ENCODE data around the gene CPHXL2.
A peak's percentile ranks its signal among the peaks of the same experiment; 100 is the strongest.

Gene CPHXL2

GRCh38 chr16:75676909-75677308, at the start of gene CPHXL2:
CPHXL2 (minus strand) TSS chr16:75677009; CDS start chr16:75676999, 10 bp downstream.
- no peak for DNase-seq (ENCODE audit: low read depth in 2 of 2)

- no peak for DNase-seq (ENCODE audit: low read depth in 2 of 2)
Observed at GRCh38 chr16:75726390-75726789, 49.6 kb upstream of the CPHXL2 start, which contains the start of gene CPHXL. CPHXL (minus strand) TSS chr16:75726490; CDS start chr16:75726442, 48 bp downstream.

- DNase-seq (ENCODE audit: low read depth in 2 of 2): no peak
Observed at GRCh38 chr16:75718452-75718851, 41.6 kb upstream of the CPHXL2 start.

- no peak for DNase-seq (ENCODE audit: low read depth in 2 of 2)
Observed at GRCh38 chr16:75714661-75715060, 37.9 kb upstream of the CPHXL2 start.

- DNase-seq (ENCODE audit: low read depth in 2 of 2): no peak
Observed at GRCh38 chr16:75710344-75710743, 33.5 kb upstream of the CPHXL2 start.

DNA sequence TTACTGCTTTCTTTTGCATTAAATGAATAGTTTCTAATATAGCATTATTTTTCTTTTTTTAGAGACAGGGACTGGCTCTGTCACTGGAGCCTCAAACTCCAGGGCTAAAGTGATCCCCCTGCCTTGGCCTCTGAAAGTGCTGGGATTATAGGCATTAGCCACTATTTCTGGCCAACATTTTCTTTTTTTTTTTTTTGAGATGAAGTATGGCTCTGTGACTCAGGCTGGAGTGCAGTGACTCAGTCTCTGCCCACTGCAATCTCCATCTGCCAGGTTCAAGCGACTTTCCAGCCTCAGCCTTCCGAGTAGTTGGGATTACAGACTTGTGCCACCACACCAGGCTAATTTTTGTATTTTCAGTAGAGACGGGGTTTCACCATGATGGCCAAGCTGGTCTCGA, 26.5 kb upstream of the CPHXL2 start:
- no peak for DNase-seq (ENCODE audit: low read depth in 2 of 2)

- no peak for DNase-seq (ENCODE audit: low read depth in 2 of 2)
Observed at GRCh38 chr16:75702242-75702641, 25.4 kb upstream of the CPHXL2 start.

GRCh38 chr16:75701361-75701760, 24.6 kb upstream of the CPHXL2 start, which contains the start of gene DUXB:
DUXB (minus strand) TSS chr16:75701461; CDS start chr16:75701418, 43 bp downstream.
- DNase-seq (ENCODE audit: low read depth in 2 of 2): no peak

DNA sequence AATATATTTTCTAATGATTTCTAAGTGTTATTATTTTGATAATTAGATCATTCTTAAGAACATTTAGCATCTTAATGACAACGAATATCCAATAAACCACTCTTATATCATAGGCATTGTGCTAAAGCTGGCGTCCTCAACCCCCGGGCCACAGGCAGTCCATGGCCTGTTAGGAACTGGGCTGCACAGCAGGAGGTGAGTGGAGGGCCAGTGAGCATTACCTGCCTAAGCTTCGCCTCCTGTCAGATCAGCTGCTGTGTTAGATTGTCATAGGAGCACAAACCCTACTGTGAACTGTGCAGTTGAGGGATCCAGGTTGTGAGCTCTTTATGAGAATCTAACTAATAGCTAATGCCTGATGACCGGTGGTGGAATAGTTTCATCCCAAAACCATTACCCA, 20.8 kb upstream of the CPHXL2 start:
- DNase-seq (ENCODE audit: low read depth in 2 of 2): no peak

DNA sequence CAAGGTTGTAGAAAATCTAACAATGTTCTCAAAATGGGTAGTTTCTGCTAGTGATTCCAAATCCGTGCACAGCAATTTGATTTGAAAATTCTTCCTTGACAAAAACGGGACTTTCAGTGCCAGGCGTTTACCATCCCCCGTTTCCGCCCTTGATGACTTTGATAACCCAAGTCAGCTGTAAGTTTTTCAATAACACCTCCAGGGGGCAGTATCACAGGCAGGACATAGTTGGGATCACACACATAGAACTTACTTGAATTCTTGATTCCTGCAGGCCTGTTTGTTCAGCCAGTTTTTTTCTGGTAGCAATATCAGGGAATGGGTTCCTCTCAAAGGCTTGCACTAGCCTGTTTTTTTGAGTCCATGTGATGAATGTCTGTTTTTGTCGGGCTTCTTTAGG, 18.9 kb upstream of the CPHXL2 start:
- DNase-seq (ENCODE audit: low read depth in 2 of 2): no peak

DNA sequence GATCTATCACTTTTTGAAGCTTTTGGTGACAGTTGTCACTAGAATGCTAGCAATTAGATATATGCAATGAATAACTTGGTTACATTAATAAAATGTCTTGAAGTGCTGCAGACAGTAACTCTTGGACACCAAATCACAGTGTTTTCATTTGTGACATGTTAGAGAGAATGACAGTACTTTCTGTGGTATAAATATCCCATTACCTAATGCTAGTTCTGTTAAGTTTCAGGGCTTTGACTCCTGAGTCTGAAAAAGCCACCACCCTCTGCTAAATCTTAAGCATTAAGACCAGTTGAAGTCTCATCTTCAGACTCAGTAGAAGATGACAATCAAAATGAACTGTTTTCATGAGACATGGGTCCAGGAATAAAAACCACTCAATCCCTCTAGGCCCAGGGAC, 10.6 kb upstream of the CPHXL2 start:
- DNase-seq (ENCODE audit: low read depth in 2 of 2): no peak

GRCh38 chr16:75682308-75682707, 5.5 kb upstream of the CPHXL2 start:
- no peak for DNase-seq (ENCODE audit: low read depth in 2 of 2)

DNA sequence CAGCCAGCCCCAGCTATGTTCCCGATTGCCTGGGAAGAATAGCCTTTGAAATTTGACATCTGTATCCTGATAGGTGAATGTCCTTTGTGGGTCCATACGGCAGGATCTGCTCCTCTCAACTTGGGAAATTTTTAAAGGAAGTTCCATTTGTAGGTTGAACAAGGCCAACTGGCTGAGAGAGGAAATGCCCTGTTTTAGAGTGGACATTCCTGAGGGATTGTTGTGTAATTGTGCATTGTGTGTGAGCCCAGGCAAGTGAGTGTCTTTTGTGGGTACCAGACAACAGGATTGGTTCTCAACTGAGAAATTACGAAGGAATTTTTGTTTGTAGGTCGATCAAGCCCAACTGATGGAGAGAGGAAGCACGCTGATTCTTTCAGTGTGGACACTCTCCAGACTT, 2.6 kb upstream of the CPHXL2 start:
- no peak for DNase-seq (ENCODE audit: low read depth in 2 of 2)

GRCh38 chr16:75667503-75667902, 9.3 kb downstream of the CPHXL2 start:
- DNase-seq (ENCODE audit: low read depth in 2 of 2): no peak

DNA sequence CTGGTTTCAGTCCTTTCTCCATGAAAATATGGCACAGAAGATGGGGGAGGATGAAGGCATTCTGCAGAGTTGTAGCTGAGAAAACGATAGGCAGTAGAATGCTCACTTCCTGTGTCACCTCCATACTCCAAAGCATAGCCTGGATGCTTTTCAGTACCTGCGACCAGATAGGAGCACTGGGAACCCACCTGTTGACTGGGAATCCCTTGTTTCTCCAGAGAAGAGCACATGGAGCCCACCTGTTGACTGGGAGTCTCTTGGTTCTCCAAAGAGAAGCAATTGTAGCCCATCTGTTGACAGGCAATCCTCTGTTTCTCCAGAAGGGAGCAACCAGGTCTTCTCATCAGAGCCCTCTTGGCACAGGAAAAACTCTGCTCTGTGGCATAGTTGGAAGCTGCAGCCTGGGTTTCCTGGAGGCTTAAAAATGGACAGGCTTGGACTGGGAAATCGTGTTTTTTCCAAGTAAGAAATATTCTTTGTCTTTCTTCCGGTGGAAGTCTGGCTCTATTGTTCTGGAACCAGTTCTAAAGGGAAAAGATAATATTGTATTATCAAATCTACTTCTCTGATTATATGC, 16.0 kb downstream of the CPHXL2 start:
- no peak for DNase-seq (ENCODE audit: low read depth in 2 of 2)

- DNase-seq (ENCODE audit: low read depth in 2 of 2): no peak
Observed at GRCh38 chr16:75660321-75660720, 16.5 kb downstream of the CPHXL2 start.

DNA sequence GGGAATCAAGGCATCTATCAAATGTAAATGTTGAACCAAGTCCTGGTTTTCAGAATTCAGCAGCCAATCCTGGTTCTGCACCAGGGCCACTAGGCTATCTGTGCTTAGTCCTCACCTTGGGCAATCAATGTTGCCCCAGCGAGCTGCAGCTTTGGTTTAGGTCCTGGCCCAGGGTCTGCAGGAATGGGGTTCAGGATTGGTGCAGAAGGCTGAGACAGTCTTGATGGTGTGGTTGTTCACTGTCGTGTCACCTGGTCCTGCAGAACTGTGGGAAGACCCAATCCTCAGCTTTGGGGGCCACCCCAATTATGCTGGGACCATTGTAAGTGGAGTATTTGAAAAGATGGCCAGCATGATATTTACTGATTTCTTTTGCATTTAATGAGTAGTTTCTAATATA, 18.6 kb downstream of the CPHXL2 start:
- DNase-seq (ENCODE audit: low read depth in 2 of 2): no peak

DNA sequence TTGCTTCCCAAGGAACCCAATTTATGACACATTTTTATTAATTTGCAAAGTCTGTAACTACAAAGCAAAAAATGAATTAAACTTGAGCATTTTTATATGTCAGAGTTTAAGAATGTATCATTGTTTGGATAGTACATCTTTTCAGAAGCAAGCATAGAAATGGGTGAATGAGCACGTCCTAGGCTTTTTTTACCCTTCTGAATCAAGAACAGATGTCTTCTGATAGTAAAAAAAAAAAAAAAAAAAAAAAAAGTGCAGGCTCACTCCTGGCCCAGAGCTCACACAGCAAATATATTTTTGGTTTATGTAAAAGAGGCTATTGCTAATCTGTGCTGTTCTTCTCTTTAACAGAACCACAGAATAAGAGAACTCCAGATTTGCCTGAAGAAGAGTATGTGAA, 22.9 kb downstream of the CPHXL2 start:
- no peak for DNase-seq (ENCODE audit: low read depth in 2 of 2)

GRCh38 chr16:75648265-75649076, 28.3 kb downstream of the CPHXL2 start:
- peak; percentile 48 to 79 for DNase-seq (ENCODE audit: low read depth in 2 of 2)

DNA sequence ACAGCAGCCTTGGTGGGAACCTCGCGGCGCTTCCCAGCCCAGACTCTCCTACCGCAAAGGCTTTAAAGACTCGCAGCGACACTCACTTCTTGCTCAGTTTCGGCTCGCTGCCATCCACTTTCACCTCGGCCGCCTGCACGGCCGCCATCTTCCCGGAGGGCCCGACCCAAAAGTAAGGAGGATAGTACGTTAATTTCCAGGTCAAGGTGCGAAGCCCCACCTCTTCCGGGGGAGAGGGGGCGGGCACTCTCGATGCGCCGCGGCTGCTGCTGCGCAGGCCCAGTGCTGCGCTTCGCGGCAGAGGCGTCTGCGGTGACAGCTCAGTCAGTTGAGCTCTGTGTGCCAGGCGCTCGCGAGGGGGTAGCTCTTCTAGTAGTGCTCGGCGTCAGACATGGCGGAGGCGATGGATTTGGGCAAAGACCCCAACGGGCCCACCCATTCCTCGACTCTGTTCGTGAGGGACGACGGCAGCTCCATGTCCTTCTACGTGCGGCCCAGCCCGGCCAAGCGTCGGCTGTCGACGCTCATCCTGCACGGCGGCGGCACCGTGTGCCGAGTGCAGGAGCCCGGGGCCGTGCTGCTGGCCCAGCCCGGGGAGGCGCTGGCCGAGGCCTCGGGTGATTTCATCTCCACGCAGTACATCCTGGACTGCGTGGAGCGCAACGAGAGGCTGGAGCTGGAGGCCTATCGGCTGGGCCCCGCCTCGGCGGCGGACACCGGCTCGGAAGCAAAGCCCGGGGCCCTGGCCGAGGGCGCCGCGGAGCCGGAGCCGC, 29.1 kb downstream of the CPHXL2 start, which contains the start of the genes KARS1 and TERF2IP:
KARS1 (minus strand) TSS at position 174 of the 773 bp plus-strand sequence; CDS start at position 148, 26 bp downstream.
TERF2IP (plus strand) TSS at position 282 of the 773 bp plus-strand sequence; CDS start at position 392, 110 bp downstream.
- peak; percentile 84 to 91 for DNase-seq (ENCODE audit: low read depth in 2 of 2)

- DNase-seq (ENCODE audit: low read depth in 2 of 2): no peak
Observed at GRCh38 chr16:75647112-75647491, 29.7 kb downstream of the CPHXL2 start.
